Neural crest cell (in vitro differentiated cells): ENCODE measurements around the gene LDLRAD3. TPM values are rescaled to one million over a fixed set of nuclear protein-coding genes. Genes with fewer than 3 reads are reported as not detected.

Experiments used
- DNase-seq: peaks from one replicate; pipeline ENCODE4 v3.0.0; 2021; ENCODE audit warnings: low read depth, mixed read lengths, low spot score
- H3K27ac Mint-ChIP-seq: one replicate; pipeline ENCODE4 v1.8.0; 2021; ENCODE audit warnings: mild to moderate bottlenecking, mixed read lengths; ENCODE audit not compliant: unreplicated experiment
- H3K27me3 Mint-ChIP-seq: 2 replicates; pipeline ENCODE4 v1.8.0; 2021; ENCODE audit warnings: low read depth, mild to moderate bottlenecking, mixed read lengths
- H3K36me3 Mint-ChIP-seq: 2 replicates; pipeline ENCODE4 v1.8.0; 2021; ENCODE audit warnings: low read depth, mild to moderate bottlenecking, mixed read lengths
- H3K4me1 Mint-ChIP-seq: 2 replicates; pipeline ENCODE4 v1.8.0; 2021; ENCODE audit warnings: mixed read lengths
- H3K4me3 Mint-ChIP-seq: one replicate; pipeline ENCODE4 v1.8.0; 2021; ENCODE audit warnings: mild to moderate bottlenecking, mixed read lengths
- H3K9me3 Mint-ChIP-seq: 2 replicates; pipeline ENCODE4 v1.8.0; 2021; ENCODE audit warnings: mixed read lengths
- CTCF ChIP-seq: fragments of 200-600 bp; sonication (generic); conservative IDR thresholded peaks from 2 replicates; pipeline ENCODE4 v1.5.0; 2021; ENCODE audit warnings: antibody characterized with exemption, mild to moderate bottlenecking
- total RNA-seq: library from RNA; stranded (reverse); gene quantifications from 2 replicates; pipeline ENCODE4 v1.2.1, GENCODE V29; 2021

The LDLRAD3 gene
- total RNA-seq, 1 donor from 2014 or later = 30.1 TPM

- no peak for DNase-seq
- Mint-ChIP-seq H3K4me1 (peaks cover 34% of the 10 kb centered on the region), H3K36me3 (peaks cover 3% of the 10 kb centered on the region), H3K27ac (peak overlapping the region; percentile 13), H3K27me3 (no peaks in the 10 kb centered on the region), H3K4me3 (peak overlapping the region; percentile 4), H3K9me3 (no peaks in the 10 kb centered on the region)
- no peak for TF ChIP-seq CTCF
Measured at GRCh38 chr11:36013950-36014897, 70.4 kb downstream of the LDLRAD3 start.

- DNase-seq = no peak
- no peaks in the 10 kb centered on the region for H3K27me3 Mint-ChIP-seq
- peaks cover 3% of the 10 kb centered on the region for H3K36me3 Mint-ChIP-seq
- no peak overlapping the region for H3K27ac Mint-ChIP-seq
- peaks cover 29% of the 10 kb centered on the region for H3K4me1 Mint-ChIP-seq
- no peaks in the 10 kb centered on the region for H3K9me3 Mint-ChIP-seq
- TF ChIP-seq CTCF = no peak
- H3K4me3 Mint-ChIP-seq = no peak overlapping the region
Measured at GRCh38 chr11:36014898-36015665, 71.2 kb downstream of the LDLRAD3 start.

GRCh38 chr11:36015799-36016198 lies 71.9 kb downstream of the LDLRAD3 start:
- Mint-ChIP-seq H3K4me1 (peaks cover 29% of the 10 kb centered on the region), H3K27ac (no peak overlapping the region), H3K4me3 (no peak overlapping the region), H3K27me3 (no peaks in the 10 kb centered on the region), H3K9me3 (no peaks in the 10 kb centered on the region), H3K36me3 (peaks cover 3% of the 10 kb centered on the region)
- no peak for DNase-seq
- no peak for TF ChIP-seq CTCF

GRCh38 chr11:36016263-36016662 lies 72.4 kb downstream of the LDLRAD3 start:
- DNase-seq = no peak
- Mint-ChIP-seq H3K4me3 (no peak overlapping the region), H3K27ac (no peak overlapping the region), H3K9me3 (no peaks in the 10 kb centered on the region), H3K4me1 (peaks cover 29% of the 10 kb centered on the region), H3K36me3 (peaks cover 3% of the 10 kb centered on the region), H3K27me3 (no peaks in the 10 kb centered on the region)
- no peak for TF ChIP-seq CTCF

GRCh38 chr11:36016709-36017108 lies 72.8 kb downstream of the LDLRAD3 start:
- H3K27me3 Mint-ChIP-seq = no peaks in the 10 kb centered on the region
- H3K36me3 Mint-ChIP-seq = peaks cover 3% of the 10 kb centered on the region
- no peak overlapping the region for H3K4me3 Mint-ChIP-seq
- DNase-seq = no peak
- H3K27ac Mint-ChIP-seq = no peak overlapping the region
- H3K4me1 Mint-ChIP-seq = peaks cover 29% of the 10 kb centered on the region
- no peak for TF ChIP-seq CTCF
- no peaks in the 10 kb centered on the region for H3K9me3 Mint-ChIP-seq
